Uterus (tissue), 4 donors: Measurements from ENCODE around the gene TMEM185B. TPM values are rescaled to one million over a fixed set of nuclear protein-coding genes. Genes with fewer than 3 reads are reported as not detected.
"Not testable (repeated sequence)": the region's sequence is repeated elsewhere in the genome, so short reads cannot be mapped to it uniquely, and the experiment has no call there.

Source experiments
- DNase-seq, 2 donors: peaks; one replicate each; pipeline ENCODE4 v3.0.0-alpha.2; 2019 to 2020
- H3K27ac ChIP-seq, 2 donors: fragments of 200-600 bp; sonication (generic); 1 replicate in 1 of 2; 2 replicates in 1 of 2; pipeline ENCODE4 v1.5.1; 2016 to 2018
- H3K27me3 ChIP-seq, 2 donors: fragments of 200-600 bp; sonication (generic); one replicate each; pipeline ENCODE4 v1.5.1; 2018 to 2019; ENCODE audit warnings: control low read depth in 1 of 2
- H3K36me3 ChIP-seq, 2 donors: fragments of 200-600 bp; sonication (generic); one replicate each; pipeline ENCODE4 v1.5.1; 2019; ENCODE audit warnings: control low read depth in 1 of 2
- H3K4me1 ChIP-seq, 2 donors: fragments of 200-600 bp; sonication (generic); one replicate each; pipeline ENCODE4 v1.5.1; 2018 to 2019; ENCODE audit warnings: control low read depth in 1 of 2
- H3K4me3 ChIP-seq, 2 donors: fragments of 200-600 bp; sonication (generic); 1 replicate in 1 of 2; 2 replicates in 1 of 2; pipeline ENCODE4 v1.5.1; 2018 to 2019; ENCODE audit warnings: mild to moderate bottlenecking in 1 of 2
- H3K9me3 ChIP-seq, 2 donors: fragments of 200-600 bp; sonication (generic); one replicate each; pipeline ENCODE4 v1.5.1; 2019; ENCODE audit warnings: control low read depth in 1 of 2
- CTCF ChIP-seq, 4 experiments: fragments of 200-600 bp in 2 of 4; fragments of 450-650 bp in 2 of 4; sonication (generic) in 2 of 4; IDR thresholded peaks; one replicate each; pipeline ENCODE4 v1.5.1; 2016 to 2019; ENCODE audit warnings: antibody characterized with exemption in 4 of 4, mild to moderate bottlenecking in 2 of 4, moderate library complexity in 1 of 4
- POLR2A ChIP-seq, 2 donors: fragments of 450-650 bp; IDR thresholded peaks; one replicate each; pipeline ENCODE4 v1.6.1; 2016; ENCODE audit warnings: antibody characterized with exemption in 2 of 2, mild to moderate bottlenecking in 1 of 2, moderate library complexity in 1 of 2
- intact Hi-C: fragments of 100-400 bp; cut with DNase I; formaldehyde crosslinking; loops from one replicate; pipeline ENCODE4 v1.15.1; 2023; ENCODE audit warnings: low total_unique reads
- total RNA-seq, 4 donors: library from RNA; depleted of rRNA in 3 of 4; stranded (reverse); fragments of >200 nt in 3 of 4; gene quantifications; one replicate each; pipeline versions ENCODE4 v1.1.0 to v1.2.4, GENCODE V29; 2014 to 2023
- donor health status: DM: yes; HTN: yes; CAD: no.

TMEM185B gene
- total RNA-seq, 4 donors from 2014 or later = 11.5 to 34.6 (median 22.0) TPM

GRCh38 chr2:120204417-120204816 lies 18.8 kb downstream of the TMEM185B start:
- no peak overlapping the region for H3K27ac ChIP-seq
- H3K9me3 ChIP-seq = no peaks in the 10 kb centered on the region
- no peaks in the 10 kb centered on the region for H3K4me1 ChIP-seq
- DNase-seq = no peak
- TF ChIP-seq POLR2A (IDR thresholded peaks at IDR 0.05) = no peak
- TF ChIP-seq CTCF (IDR thresholded peaks at IDR 0.05) = no peak
- no peaks in the 10 kb centered on the region for H3K27me3 ChIP-seq
- no peak overlapping the region for H3K4me3 ChIP-seq
- intact Hi-C loops = no loop called here
- no peaks in the 10 kb centered on the region for H3K36me3 ChIP-seq

GRCh38 chr2:120204022-120204405 lies 19.2 kb downstream of the TMEM185B start:
- Histone ChIP-seq H3K4me3 (no peak overlapping the region), H3K9me3 (no peaks in the 10 kb centered on the region), H3K4me1 (no peaks in the 10 kb centered on the region), H3K36me3 (no peaks in the 10 kb centered on the region), H3K27ac (no peak overlapping the region), H3K27me3 (no peaks in the 10 kb centered on the region)
- TF ChIP-seq POLR2A (IDR thresholded peaks at IDR 0.05) (no peak), CTCF (IDR thresholded peaks at IDR 0.05) (no peak)
- intact Hi-C loops = no loop called here
- DNase-seq = no peak

GRCh38 chr2:120203251-120204021 lies 19.8 kb downstream of the TMEM185B start:
- Histone ChIP-seq H3K4me1 (no peaks in the 10 kb centered on the region), H3K4me3 (no peak overlapping the region), H3K36me3 (no peaks in the 10 kb centered on the region), H3K9me3 (no peaks in the 10 kb centered on the region), H3K27me3 (no peaks in the 10 kb centered on the region), H3K27ac (no peak overlapping the region)
- intact Hi-C loops = no loop called here
- TF ChIP-seq POLR2A (IDR thresholded peaks at IDR 0.05) = no peak
- no peak for DNase-seq

GRCh38 chr2:120199817-120200459 lies 23.3 kb downstream of the TMEM185B start:
- H3K27ac ChIP-seq, H3K4me1 ChIP-seq, H3K9me3 ChIP-seq, intact Hi-C loops, H3K4me3 ChIP-seq, H3K27me3 ChIP-seq, H3K36me3 ChIP-seq, DNase-seq: not testable (repeated sequence)

GRCh38 chr2:120195553-120195952 lies 27.6 kb downstream of the TMEM185B start:
- H3K4me3 ChIP-seq = no peak overlapping the region
- H3K27ac ChIP-seq = no peak overlapping the region
- intact Hi-C loops = no loop called here
- H3K4me1 ChIP-seq = no peaks in the 10 kb centered on the region
- H3K9me3 ChIP-seq = no peaks in the 10 kb centered on the region
- DNase-seq = no peak
- H3K27me3 ChIP-seq = no peaks in the 10 kb centered on the region
- no peaks in the 10 kb centered on the region for H3K36me3 ChIP-seq
- TF ChIP-seq POLR2A (IDR thresholded peaks at IDR 0.05) = no peak
- no peak for TF ChIP-seq CTCF (IDR thresholded peaks at IDR 0.05)

GRCh38 chr2:120192280-120192679 lies 30.9 kb downstream of the TMEM185B start:
- H3K4me3 ChIP-seq = no peak overlapping the region
- no peaks in the 10 kb centered on the region for H3K27me3 ChIP-seq
- no peaks in the 10 kb centered on the region for H3K36me3 ChIP-seq
- DNase-seq = no peak
- no peaks in the 10 kb centered on the region for H3K4me1 ChIP-seq
- no peak overlapping the region for H3K27ac ChIP-seq
- H3K9me3 ChIP-seq = no peaks in the 10 kb centered on the region
- no peak for TF ChIP-seq POLR2A (IDR thresholded peaks at IDR 0.05)
- intact Hi-C loops = no loop called here
